HL-60 (cell line): ENCODE data around the gene CAMTA1.

Experiments
- CTCF ChIP-seq: IDR thresholded peaks from one replicate; pipeline ENCODE4 v1.5.1; 2011; ENCODE audit warnings: low read length, control low read depth, inconsistent platforms; ENCODE audit not compliant: insufficient read depth
- POLR2AphosphoS5 ChIP-seq: IDR thresholded peaks from 2 replicates; pipeline ENCODE4 v1.6.1; 2012; ENCODE audit warnings: low read depth
- REST ChIP-seq: IDR thresholded peaks from 2 replicates; pipeline ENCODE4 v1.6.1; 2012; ENCODE audit warnings: low read depth; ENCODE audit not compliant: insufficient replicate concordance
- SPI1 ChIP-seq: IDR thresholded peaks from 2 replicates; pipeline ENCODE4 v1.6.1; 2012; ENCODE audit warnings: low read depth, mild to moderate bottlenecking, borderline replicate concordance

GRCh38 chr1:7259955-7260354 lies 474.7 kb downstream of the CAMTA1 start:
- TF ChIP-seq CTCF (no peak), SPI1 (no peak), POLR2AphosphoS5 (no peak), REST (no peak)
